HL-60/S4 (cell line): ENCODE data around the gene HS3ST3A1.

Experiments
- in situ Hi-C: fragments of 300-500 bp; cut with MboI; formaldehyde crosslinking; loops from 2 replicates; pipeline ENCODE4 v1.14.3; 2022; ENCODE audit warnings: low sequenced_read_pairs

The HS3ST3A1 gene

DNA sequence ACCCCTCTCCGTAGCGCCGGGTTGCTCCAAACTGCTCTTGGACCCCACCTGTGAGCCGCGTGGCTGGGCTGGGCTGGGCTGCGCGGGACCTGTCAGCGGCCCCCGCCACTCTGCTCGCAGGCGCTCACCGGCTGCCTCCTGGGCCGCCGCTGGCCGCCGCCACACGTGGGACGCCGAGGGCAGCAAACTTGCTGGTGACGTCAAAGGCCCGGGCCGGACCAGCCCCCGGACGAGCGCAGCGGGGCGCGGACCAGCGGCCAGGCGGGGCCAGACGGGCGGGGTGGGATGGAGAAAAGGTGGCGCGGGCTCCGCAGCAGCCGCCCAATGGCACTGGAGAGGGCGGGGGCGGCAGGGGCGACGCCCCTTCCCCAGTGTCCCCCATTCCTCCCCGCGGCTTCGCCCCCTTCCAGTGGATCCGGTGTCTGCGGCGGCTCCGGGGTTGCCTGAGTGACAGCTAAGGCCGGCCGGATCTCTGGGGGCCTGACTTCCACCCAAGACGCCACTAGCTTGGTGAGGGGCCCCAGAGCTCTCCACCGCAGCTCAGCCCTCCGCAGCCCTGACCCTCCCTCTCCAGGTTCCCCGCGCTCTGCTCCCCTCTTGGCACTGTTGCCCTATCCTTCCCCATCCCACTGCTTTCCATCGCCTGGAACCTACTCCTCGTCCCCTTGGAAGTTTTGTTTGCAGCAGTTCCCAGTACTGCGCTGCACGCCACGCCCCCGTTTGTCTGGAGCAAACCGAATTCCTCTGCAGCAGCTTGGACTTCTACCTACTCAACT lies at the start of gene HS3ST3A1:
HS3ST3A1 (minus strand) TSS at position 154 of the 776 bp plus-strand sequence. CDS start 800 bp downstream, outside the sequence.
- in situ Hi-C loops: no loop called here

DNA sequence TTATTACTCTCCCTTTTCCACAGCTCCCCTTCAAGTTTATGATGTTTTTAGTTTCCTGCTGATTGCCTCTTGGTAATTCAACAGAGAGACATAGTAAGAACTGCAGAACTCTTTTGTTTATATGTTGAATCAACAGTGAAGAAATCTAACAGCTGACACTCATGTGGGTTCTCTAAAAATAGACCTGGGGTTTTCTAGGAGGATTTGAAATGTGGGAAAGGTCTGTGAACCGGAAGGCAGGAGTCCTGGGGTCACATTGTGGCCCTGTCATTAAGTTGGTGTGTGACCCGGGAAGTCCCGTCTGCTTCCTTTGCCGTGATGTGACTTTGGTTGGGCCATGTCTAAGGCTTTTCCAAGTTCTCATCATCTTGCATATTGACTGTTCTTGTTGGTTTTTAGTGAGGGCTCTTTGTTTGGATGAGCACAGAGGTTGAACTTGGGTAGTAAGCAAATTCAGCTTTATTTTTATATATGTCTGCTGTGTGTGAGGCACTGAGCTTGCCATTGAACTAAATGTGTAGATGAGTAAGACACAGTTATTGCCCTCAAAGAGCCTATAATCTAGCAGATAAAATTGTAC lies 48.5 kb upstream of the HS3ST3A1 start:
- in situ Hi-C loops: no loop called here

DNA sequence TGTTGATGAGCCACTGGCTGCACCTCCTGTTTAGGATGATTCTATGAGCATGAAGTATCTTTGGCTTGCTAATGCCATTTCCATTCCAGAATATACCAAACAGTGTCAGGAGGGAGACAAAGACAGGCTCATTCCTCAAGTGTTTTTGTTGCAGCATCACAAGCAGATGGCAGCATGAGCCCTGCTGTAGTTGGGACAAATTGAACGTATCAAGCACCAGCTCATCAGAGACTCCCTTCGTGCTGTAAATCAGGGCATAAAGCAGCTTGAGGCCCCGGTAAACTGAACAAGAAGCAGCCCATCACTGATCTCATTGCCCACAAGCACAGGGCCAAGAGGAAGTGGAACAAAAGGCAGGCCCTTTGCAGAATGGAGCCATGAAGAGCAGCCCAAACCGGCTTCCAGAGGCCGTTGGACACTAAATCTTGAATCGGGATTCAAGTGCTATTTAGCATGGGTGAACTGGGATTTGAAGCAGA lies 45.9 kb upstream of the HS3ST3A1 start:
- in situ Hi-C loops: no loop called here

DNA sequence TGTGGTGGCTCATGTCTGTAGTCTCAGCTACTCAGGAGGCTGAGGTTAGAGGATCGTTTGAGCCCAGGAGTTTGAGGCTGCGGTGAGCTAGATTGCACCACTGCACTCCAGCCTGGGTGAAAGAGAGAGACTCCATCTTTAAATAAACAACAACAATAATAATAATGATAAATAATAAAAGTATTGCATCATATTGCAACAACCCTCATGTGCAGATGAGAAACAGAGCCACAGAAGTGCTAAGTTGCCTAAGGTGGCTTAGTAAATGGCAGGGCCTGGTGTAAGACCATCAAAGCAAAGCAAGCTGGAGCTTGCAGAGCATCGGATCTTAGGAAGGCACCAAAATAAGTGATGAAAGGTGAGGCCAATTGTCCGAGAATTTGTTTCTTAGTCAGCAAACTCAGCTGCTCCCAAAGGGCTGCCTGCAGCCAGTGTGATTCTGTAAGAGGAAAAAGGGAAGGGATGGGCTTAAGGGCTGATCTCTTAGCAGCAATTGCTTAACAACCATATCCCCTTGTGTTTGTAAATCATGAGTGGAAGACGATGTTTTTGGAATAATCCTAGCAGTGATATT lies 45.3 kb upstream of the HS3ST3A1 start:
- in situ Hi-C loops: no loop called here

DNA sequence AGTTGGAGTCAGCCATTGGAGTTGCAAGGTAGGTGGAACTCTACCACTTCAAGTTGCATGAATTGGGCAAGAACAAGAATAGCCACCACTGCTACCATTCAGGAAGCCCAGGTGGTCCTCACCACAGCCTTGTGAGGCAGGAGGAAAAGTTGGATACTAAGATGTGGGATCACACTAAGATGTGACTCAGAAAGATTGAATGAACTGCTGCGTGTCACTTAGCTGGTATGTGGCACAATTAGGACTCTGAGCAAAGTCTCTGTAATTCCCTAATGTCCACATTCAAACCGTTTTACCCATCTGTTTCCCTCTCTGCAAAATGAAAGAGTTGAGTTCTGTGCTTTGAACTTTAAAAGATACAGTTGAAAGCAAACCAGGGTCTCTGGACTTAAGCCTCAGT lies 44.7 kb upstream of the HS3ST3A1 start:
- in situ Hi-C loops: no loop called here

DNA sequence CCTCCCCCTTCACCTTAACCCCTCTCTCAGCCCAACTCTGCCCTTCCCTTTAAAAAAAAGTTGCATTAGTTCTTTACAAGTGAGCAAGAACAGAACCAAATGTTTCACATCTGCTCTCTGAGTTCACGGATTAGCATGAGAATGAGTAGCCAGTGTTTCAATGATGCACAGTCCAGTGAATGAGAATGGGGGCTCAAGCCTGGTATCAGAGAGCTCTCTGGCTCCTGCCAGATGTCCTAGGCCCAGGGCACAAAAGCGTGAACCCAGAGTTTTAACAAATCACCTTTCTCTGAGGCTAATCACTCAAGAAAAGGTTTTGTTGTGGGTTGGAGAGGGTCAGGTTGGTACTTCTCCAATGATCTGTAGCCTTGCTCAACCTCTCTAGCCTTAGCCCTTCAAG lies 41.5 kb upstream of the HS3ST3A1 start:
- in situ Hi-C loops: no loop called here

DNA sequence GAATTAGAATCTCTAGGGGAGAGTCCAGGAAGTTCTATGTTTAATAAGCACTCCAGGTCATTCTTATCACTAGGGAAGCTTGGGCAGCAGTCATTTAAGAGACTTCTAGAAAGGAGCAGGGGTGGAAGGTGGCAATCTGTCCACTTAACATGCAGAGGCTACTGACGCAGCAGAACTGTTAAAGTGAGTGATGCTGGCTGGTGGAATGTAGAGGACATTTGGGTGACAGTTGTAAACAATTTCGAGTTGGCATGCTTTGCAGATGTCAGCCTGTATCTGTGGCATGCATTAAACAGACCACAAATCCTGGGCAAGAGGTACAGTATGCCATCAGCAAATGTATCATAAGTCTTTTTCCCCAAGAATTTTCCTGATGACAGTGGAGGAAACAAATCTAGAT lies 40.5 kb upstream of the HS3ST3A1 start:
- in situ Hi-C loops: no loop called here

DNA sequence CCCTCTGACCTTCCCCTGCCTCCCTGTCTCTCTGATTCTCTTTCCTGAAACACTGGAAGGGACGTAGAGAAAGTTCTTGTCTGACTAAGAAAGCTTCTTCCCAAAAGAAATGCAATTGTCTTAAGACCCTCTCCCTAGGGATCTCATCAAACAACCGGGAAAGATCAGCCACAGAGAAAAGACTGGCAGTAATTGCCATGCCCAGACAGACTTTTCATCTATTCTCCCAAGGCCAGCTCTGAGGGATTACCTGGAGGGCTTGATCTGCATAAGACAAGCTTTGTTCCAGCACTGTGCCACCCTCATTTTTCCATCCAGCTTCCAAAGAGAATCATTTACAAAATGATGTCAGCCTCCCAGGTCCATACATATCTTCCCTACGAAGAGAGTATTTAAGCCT lies 38.8 kb upstream of the HS3ST3A1 start:
- in situ Hi-C loops: no loop called here

DNA sequence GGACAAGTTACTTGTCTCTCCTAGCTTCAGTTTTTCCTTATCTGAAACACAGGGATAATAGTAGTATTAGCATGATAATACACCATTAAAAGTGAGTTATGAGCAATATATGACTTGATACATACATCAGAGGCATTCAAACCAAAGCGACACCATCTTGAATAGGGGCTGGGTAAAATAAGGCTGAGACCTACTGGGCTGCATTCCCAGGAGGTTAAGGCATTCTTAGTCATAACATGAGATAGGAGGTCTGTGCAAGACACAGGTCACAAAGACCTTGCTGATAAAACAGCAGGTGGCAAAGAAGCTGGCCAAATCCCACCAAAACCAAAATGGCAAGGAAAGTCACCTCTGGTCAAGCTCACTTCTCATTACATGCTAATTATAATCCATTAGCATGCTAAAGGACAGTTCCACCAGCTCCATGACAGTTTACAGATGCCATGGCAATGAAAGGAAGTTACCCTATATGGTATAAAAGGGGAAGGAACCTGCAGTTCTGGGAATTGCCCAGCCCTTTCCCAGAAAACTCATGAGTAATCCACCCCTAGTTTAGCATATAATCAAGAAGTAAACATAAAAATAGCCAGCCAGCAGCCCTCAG lies 37.2 kb upstream of the HS3ST3A1 start:
- in situ Hi-C loops: no loop called here

DNA sequence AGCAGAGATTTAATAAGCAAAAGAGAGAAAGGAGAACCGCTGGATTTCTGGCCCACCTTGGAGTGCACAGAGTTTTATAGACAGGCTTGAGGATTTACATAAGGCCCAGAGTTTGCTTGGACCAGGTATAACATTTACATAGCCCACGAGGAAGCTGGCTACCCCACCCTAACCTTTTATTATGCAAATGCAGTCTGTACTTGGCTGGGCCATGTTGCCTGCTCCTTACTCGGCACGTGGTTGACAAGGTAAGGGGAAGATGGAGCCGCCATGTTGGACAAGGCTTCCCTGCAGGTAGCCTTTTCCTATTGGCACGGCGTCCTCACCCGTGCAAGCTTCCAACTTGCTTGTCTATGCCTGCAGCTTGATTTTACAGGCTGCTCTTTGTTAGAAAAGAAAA lies 35.2 kb upstream of the HS3ST3A1 start:
- in situ Hi-C loops: no loop called here

DNA sequence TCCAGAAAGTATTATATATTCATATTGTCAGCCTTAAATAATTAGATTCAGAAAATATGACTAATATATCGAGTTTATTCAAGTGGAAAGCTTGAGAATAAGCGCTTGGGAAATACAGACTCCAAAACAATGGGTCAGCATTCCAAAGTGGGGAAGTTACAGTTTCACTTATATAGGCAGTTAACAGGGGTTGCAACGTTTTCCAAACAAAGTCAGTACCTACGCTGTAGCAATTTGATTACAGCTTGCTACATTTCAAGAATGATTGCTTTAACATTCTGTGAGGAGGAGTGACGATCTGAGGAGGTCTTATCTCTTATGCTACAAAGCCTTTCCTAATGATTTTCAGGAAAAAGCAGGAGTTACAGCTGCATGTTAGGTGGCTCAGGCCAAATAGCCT lies 34.2 kb upstream of the HS3ST3A1 start:
- in situ Hi-C loops: no loop called here

DNA sequence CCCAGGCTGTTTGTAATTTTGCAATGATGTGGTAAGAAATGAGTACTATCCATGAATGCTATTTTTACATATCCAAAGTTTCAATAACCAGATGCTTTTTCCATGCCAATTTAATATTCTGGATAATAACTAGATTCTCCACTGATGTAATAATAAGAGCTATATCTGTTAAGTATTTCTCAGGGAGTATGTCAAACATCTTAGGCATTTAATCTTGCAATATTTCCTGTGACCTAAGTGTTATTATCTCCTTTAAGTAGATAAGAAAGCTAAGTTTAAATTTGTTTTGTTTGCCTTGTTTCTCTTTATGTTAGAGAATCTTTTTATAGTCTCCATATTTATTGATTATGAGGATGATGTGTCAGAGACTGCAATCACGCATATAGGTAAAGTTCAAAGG lies 32.3 kb upstream of the HS3ST3A1 start:
- in situ Hi-C loops: no loop called here

DNA sequence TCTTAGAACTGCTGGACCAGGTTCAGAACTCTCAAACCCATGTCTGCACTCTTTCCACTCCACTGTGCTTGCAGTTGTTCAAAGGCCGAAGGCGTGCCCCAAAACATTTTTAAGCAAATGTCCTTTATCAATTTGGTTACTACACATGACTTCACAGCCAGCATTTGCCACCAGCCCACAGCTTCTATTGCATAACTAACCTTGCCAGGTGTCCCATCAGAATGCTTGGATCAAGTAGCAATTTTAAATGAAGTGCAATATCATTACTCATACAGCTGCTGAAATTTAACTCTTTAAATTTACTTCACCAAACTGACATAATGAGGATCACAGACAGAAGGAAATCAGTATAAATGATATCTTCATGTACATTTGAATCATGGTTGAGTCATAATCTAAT lies 29.8 kb upstream of the HS3ST3A1 start:
- in situ Hi-C loops: no loop called here

DNA sequence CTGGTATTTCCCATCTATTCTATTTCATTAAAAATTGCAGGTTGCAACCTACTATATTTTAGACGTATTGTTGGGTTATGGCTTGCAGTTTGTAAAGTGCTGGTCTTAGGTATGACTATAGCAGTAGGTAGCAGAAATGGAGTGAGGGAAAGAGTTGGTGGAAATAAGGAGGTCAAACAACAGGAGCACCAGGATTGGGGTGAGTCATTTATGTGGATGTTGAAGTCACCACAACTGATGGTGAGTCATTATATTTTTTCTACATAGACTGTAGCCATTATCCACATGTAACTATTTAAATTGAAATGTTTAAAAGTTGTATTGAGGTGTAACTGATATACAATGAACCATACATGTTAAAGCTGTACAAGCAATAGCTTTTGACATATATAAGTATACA lies 25.0 kb upstream of the HS3ST3A1 start:
- in situ Hi-C loops: no loop called here

DNA sequence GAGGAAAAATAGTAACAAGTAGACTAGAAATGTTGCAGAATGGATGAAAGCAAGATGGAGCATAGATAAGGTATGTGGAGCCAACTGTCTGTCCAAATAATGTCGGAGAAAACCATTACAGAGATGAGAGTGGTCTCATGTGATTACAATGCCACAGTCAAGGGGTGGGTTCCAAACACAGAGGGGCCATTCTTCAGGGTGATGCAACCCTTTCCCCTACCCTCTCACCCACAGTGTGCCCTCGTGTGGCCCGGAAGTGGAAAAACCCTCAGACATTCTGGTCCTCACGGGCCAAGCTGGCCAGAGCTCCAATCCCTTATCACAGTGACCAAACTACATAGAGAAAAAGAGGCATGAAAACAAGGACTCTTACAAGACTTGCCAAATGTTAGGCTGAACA lies 17.7 kb upstream of the HS3ST3A1 start:
- in situ Hi-C loops: no loop called here

DNA sequence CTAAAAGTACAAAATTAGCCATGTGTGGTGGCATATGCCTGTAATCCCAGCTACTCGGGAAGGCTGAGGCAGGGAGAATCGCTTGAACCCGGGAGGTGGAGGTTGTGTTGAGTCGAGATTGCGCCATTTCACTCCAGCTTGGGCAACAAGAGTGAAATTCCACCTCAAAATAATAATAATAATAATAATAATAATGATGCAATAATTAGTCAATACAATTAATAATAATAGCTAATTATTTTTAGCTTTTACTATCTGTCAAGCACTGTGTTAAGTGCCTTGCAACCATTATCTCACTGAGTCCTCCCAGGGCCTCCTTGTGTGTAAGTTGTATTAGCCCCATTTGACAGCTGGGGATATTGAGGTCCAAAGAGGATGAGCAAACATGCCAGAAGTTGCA lies 14.3 kb upstream of the HS3ST3A1 start:
- in situ Hi-C loops: no loop called here

DNA sequence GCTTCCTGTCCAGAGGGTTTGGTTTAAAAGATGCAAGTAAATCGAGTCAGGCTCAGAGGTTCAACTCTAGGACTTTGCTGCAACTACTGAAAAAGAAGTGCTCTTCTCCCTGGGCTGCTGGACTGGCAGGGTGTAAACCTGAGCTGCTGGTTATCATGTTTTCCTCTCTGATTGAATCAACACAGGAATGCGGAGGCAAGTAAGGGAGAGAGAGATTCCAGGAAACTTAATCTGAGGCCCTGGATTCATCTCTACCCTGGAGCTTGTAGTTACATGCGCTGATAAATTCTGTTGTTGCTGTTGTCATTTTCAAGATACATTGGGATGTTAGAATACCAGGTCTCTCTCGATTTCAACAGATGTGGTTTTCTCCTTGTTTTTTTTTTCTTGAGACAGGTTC lies 8.2 kb upstream of the HS3ST3A1 start:
- in situ Hi-C loops: no loop called here

DNA sequence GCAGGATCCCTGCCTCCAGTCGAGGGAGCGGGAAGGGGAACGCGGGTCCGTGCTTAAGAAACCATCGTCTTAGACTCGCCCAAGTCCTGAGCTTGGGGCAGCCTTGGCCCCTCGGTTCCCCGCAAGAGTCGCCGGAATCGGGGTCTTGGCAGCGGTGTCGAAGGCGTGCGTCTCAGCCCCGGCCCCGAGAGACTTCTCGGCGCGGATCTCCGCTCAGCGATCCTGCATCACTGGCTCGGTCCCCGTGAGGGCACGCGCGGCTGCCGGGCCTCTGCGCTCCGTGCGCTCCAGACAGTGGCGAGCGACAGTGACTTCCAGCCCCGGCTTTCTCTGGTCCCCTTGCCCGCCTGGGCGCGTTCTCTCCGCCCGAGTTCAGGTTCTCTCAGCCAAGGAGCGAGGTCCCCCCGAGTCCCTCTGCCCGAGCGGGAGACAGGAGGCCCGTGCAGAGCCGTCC lies 380 bp downstream of the HS3ST3A1 start:
- in situ Hi-C loops: no loop called here

DNA sequence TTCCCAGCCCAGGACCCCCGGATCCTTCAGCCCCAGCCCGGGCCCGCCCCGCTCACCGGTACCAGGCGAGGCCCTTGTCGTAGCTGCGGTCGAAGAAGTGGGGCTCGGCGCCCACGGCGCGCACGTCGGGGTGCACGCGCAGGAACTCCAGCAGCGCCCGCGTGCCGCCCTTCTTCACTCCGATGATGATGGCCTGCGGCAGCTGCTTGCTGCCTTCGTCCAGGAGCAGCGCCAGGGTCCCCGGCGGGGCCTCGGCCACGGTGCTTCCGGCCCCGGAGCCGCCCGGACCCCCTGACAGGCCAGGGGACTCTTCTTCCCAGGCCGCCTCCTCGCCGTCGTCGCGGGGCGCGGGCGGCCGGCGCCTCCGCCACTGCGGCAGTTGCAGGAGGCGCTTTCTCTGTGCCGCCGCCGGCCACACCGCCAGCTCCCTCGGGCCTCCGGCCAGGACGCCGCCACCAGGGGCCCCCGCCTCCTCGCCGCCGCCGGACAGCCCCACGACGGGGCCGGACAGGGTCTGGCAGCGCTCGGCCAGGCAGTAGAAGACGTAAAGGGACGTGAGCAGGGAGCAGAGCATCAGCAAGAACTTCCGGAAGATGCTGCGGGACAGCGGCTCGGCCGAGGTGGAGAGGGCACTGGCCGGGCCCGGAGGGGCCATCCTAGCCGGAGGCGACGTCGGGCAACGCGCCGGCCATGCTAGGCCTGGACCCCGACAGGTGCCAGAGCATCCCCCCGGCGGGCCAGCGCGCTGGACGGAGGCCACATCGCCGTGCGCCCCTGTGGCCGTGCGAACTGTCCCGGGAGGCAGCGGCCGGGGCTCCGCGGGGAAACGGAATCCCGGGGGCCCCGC lies 1.0 kb downstream of the HS3ST3A1 start:
- in situ Hi-C loops: no loop called here

DNA sequence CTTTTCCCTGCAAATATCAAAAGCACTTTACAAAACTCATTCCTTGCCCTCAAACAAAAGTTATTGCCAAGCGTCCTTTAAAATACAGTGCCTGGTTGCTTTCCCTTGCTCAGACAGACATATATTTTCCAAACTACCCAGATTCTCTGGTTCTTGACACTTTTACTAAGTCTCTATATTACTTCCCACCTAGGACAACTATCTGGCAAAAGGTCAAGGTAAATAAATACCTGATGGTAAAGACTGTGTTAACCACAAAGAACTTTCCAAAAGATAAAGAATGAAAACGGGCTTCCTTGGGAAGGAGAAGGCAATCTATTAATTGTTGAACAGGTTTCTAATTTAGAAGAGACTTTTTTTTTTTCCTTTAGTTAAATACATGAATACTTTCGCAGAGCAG lies 1.9 kb downstream of the HS3ST3A1 start:
- in situ Hi-C loops: loop anchor here (25.0 kb wide), 2 partner anchors 712 to 1337 kb away; partner anchors contain the start of gene HS3ST3B1

DNA sequence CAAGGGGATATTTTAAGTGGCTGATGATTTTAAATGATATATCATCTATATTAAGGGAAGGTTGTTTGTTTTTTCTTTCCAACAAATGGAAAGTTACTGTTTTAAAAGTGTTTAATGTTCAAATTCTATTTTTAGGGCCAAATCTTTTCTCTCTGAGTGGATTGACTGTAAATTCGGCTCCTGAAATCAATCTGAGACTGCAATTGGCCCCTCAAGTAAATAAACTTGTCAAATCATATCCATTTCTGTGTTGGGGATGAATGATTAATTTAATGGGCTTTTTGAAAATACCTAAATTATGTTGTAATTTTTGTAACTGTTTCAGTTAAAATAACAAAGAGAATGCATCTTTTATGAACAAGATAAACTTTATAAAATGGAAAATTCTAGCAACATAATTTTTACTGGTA lies 2.6 kb downstream of the HS3ST3A1 start:
- in situ Hi-C loops: loop anchor here (25.0 kb wide), 2 partner anchors 713 to 1338 kb away; partner anchors contain the start of gene HS3ST3B1
